LHCN-M2 (cell line): ENCODE data around the gene CEMP1. TPM values are rescaled to one million over a fixed set of nuclear protein-coding genes. Genes with fewer than 3 reads are reported as not detected.

Source experiments
- DNase-seq: peaks from one replicate; pipeline ENCODE4 v3.0.0-alpha.2; 2012; ENCODE audit warnings: low read depth
- total RNA-seq: library from RNA; depleted of rRNA; stranded (reverse); fragments of >200 nt; gene quantifications from 2 replicates; pipeline ENCODE4 v1.2.3, GENCODE V29; 2014

Gene CEMP1
- total RNA-seq, 1 experiment from 2014 or later = not detected

DNA sequence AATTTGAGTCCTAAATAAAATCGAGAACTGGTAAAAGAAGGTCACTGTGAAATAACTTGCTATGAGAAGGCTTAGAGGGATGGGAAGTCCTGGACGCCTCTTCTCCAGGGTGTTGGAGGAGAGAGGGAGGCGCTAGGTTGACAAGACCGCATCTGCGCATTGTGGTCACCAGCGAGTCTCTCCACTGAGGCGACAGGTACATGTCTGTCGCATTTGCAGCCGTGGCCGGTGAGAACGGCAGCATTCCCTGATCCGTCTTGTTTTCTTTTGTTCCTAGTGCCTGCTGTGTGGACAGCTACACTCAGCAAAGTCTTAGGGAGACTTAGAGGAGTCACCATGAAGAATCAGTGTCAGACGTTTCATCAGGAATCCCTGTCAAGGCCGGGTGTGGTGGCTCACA is 25.5 kb downstream of the CEMP1 start:
- DNase-seq = no peak

DNA sequence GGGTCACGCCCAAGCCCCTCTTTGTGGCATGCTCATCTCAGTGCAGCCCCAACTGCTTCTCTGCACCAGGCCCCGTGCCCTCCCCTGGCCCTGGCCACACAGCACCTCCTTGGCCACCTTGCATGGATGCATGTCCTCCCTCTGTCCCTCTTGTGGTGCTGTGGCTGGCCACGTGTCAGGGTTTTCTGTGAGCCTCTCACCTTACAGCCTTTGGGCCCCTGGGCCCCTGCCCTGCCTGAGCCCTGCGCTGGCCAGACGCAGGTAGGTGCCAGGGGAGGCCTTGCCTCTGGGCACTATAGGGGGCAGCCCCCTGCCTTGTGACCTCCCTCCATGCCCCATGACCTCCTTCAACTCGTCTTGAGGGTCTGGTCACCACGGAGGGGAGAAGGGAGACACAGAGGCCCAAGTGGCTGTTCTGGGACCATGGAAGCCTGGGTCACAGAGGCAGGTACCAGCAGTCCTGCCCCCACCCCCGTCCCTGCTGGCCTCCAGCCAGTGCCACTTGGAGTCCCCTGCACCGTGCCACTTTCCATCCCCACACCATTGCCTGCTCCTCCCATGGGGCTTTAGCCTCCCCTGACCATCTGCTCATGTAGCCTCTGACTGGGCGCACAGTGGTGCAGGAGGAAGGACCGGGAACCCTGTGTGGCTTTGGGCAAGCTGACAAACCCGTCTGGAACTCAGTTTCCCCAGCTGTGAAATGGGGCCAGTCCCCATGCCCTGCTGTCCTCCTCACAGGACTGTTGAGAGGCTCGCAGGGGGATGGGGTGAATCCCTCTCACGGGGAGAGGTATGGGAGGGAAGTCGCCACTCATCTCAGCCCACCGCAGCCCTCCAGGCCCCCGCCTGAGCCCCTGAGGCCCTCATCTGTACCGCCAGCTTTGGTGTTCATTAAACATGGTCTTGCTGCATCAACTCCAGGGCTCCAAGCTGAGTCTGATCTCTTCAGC is 29.0 kb downstream of the CEMP1 start:
- DNase-seq = no peak

DNA sequence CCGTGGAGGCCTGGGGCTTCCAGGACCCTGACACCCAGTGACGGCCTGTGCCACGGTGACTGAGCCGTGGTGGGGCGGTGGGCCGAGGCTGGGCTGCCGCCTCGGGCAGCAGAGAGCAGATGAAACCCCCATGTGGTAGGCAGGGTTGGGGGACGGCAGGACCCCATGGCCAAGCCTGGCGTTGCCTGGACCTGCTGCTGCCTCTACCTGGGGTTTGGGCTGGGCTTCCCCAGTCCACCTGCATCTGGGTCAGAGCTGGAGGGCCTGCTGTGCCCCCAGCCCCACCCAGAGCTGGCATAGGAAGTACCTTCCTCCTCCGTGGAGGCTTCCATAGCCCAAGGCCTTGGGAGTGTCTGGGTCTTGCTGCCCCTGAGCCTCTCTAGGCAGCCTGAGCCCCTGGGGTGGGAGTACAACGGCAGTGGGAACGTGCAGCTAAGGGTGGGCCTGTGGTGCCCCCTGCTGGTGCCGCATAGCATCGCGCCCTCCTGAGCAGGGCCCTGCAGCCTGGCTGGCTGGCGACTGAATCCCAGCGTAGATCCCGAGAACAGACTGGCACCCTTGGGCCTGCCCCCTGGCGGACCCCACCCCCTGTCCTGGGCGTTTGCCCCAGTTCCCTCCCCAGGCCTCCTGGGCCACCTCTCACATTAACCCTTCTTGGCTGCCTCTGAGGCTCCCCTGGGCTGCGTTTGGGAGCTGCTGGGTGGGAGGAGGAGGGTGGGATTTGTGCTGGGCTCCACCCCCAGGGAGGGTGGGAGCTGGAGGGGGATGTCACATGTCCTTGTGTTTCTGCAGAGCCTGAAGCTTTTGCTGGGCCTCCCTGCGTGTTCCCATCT is 30.1 kb downstream of the CEMP1 start:
- DNase-seq = peak; percentile 57

DNA sequence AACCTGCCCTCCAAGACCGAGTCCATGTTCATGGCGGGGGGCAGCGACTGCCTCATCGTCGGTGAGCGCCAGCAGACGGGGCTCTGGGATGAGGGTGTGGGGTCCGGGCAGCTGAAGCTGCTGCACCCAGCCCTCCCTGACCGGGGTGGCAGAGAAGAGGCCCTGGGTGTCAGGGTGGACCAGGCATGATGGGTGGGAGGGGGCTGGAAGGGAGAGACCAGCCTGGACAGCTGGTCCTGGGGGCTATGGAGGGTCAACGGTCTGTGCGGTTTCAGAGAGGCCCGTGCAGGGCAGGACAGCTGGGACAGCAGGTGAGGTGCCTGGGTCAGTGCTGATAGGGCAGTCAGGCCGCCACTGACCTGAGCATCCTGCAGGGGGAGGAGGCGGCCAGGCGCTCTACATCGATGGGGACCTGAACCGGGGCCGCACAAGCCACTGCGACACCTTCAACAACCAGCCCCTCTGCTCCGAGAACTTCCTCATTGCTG is 30.7 kb downstream of the CEMP1 start:
- no peak for DNase-seq

DNA sequence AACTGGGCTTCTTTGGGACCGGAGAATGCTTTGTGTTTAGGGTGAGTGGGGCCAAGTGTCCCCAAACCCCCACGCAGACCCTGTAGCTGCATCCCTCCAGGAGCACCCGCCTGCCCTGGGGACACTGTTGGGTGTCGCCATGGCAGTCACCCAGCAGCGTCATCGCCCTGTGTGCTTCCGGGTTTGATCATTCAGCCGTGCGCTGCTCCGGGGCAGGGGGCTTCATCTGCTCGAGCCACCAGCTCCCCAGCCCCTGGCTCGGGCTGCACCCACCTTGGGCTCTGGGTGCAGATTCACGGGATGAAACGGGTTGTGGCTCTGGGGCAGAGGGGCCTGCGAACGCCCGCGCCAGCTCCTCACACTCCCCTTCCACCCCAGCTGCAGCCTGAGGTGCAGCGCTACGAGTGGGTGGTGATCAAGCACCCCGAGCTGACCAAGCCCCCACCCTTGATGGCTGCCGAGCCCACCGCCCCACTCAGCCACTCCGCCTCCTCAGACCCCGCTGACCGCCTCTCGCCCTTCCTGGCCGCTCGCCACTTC is 31.2 kb downstream of the CEMP1 start:
- DNase-seq = no peak

DNA sequence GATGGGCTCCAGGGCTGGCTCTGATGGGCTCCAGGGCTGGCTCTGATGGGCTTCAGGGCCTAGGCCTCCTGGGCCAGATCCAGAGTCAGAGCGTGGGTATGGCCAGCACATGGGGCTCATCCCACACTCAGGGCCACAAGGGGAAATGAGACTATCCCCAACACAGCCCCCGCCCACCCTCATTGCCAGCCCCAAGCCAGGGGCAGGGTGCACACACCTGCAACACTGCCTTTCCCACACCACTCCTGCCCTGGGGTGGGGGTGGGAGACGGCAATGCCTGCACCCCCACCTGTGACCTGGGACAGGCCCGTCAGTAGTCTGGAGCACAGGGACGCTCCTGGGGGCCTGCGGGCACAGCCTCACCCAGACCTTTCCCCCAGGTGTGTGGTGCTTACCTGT is 31.8 kb downstream of the CEMP1 start:
- no peak for DNase-seq

DNA sequence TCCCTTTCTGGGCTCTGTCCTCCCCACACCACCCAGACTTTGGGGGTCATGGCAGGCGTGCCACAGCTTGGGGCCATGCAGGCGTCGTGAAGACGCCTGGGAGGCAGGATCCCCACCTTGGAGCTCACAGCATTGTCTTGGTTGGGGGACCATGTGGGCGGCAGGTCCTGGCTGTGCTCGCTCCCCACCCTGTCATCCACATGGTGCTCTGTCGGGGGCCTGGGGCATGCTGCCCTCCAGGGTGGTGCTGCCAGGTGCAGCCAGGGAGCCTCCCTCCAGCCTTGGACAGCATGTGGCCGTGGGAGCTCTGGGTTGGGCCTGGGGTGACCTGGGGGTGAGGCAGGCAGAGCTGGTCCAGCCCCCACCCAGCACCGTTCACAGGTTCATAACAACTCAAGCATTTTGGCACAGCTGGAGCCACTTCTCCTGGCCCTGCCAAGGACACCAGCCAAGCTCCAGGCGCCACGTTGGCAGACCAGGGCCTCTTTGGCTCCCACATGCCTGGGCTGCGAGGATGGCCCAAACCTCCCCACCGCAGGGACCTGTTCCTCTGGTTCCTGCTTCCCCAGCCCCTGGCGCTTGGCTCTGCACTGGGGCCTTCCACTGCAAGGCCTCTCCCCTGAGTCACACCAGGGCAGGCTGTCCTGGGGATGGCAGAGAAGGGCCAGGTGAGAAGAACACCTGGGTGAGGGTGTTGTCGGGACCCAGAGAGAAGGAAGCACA is 32.5 kb downstream of the CEMP1 start:
- DNase-seq = no peak

DNA sequence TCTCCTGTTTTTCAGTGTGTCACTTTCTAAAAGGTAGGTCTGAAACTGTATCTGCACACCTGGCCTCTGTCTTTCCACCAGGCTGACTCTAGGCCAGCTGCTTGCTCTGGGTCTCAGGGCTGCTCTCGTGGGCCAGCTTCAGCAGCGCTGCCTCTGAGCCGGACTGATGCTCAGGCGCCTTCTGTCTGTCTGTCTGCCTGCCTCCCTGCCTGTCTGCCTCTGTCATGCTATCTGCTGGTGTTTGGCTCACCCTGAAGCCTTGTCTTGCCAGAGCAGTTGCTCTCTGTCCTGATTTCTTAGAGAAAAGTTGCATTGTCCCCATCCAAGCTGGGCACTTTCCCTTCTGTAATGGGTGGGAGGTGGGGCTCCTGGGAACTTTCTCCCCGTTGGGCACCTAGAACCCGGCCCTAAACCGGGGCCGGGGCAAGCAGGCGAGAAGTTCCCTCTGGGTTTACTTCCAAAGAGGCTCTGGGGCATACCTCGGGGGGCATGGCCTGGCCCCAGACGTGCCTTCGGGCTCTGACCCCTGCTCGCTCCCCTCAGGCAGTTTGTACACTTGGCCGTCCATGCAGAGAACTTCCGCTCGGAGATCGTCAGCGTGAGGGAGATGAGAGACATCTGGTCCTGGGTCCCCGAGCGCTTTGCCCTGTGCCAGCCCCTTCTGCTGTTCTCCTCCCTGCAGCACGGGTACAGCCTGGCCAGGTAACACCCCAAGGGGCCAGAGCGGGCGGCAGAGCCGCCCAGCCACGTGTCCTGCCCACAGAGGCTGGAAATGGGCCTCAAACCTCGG is 33.3 kb downstream of the CEMP1 start:
- no peak for DNase-seq

DNA sequence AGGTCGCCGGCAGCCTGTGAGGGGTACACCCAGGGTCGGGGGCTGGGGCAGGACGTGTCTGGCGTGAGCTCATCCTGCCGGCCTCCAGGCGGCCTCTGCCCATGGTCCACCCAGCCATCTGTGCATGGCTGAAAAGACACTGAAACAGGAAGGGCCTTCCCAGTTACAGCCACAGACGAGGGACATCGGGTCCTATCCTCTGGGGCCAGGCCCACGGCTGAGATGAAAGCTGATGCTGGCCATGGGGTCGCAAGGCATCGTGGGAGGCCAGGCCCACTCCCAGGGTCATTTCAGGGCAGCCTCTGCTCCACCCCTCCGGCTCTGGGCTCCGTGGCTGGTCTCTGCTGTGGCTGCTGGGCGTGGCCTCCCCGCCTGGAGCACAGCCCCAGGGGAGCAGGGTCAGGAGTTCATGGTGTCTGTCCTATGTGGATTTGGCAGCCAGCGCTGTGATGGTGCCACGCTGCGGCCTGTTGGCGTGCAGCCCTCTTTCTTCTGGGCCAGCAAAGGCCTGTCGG is 34.0 kb downstream of the CEMP1 start:
- DNase-seq = peak; percentile 64

DNA sequence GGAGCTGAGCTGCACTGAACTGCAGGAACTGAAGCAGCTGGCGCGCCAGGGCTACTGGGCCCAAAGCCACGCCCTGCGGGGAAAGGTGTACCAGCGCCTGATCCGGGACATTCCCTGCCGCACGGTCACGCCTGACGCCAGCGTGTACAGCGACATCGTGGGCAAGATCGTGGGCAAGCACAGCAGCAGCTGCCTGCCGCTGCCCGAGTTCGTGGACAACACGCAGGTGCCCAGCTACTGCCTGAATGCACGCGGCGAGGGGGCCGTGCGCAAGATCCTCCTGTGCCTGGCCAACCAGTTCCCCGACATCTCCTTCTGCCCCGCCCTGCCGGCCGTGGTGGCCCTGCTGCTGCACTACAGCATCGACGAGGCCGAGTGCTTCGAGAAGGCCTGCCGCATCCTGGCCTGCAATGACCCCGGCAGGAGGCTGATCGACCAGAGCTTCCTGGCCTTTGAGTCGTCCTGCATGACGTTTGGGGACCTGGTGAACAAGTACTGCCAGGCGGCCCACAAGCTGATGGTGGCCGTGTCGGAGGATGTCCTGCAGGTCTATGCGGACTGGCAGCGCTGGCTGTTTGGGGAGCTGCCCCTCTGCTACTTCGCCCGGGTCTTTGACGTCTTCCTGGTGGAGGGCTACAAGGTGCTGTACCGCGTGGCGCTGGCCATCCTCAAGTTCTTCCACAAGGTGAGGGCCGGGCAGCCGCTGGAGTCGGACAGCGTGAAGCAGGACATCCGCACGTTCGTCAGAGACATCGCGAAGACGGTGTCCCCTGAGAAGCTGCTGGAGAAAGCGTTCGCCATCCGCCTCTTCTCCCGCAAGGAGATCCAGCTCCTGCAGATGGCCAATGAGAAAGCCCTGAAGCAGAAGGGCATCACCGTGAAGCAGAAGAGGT is 34.7 kb downstream of the CEMP1 start:
- DNase-seq = no peak

DNA sequence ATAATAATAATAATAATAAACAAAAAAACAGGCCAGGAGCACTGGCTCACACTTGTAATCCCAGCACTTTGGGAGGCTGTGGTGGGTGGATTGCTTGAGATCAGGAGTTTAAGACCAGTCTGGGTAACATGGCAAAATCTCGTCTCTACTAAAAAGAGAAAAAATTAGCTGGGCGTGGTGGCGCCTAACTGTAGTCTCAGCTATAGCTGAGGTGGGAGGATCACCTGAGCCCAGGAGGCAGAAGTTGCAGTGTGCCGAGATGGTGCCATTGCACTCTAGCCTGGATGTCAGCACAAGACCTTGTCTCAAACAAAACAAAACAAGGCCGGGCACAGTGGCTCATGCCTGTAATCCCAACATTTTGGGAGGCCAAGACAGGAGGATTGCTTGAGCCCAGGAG is 36.2 kb downstream of the CEMP1 start:
- DNase-seq = no peak

DNA sequence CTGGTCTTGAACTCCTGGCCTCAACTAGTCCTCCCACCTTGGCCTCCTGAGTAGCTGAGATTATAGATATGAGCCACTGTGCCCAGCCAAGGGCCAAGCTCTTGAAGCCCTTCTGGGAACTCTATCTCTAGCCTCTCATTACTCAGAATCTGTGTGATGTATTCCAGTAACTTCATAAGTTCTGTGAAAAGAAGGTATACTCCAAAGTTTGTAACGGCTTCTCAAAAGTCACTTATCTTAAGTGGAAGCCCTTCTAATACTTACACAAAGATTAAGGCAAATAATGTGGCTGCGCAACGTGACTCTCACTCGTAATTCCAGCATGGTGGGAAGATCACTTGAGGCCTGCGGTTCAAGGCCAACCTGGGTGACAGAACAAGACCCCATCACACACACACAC is 36.6 kb downstream of the CEMP1 start:
- no peak for DNase-seq

DNA sequence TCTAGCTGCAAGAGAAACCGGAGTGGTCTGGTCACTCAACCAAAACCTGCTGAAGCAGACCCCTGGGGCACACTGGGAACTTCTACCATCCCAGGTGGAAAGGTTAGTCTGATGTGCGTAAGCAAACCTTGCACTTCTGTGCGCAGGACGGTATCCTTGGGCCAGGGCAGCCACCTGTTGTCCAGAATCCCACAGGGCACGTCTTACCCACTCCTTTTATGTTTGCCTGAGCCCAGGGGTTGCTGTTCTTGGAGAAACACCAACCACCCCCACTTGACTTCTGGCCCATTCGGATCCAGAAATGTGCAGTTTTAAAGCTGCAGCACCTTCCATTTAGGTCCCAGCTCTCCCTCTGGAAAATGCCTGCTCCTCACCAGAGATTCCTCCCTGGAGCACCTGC is 37.6 kb downstream of the CEMP1 start:
- no peak for DNase-seq

DNA sequence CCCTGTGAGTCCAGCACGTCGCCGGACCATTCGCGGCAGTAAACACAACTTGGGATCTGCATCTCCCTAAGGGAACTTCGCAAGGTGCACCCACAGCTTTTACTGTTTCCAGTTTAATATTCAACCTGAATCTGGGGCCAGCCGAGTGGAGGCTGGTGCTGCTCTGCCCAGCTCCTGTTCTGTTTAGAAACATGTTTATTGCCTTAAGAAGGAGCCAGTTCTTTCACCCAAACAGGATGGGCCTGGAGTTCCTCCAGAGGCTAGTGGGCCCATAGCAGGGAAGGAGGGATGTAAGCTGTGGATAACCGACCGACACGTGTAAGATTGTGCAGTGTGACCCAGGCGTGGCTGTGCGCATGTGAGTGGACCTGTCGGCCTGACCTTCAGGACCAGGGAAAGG is 38.9 kb downstream of the CEMP1 start:
- DNase-seq = no peak

DNA sequence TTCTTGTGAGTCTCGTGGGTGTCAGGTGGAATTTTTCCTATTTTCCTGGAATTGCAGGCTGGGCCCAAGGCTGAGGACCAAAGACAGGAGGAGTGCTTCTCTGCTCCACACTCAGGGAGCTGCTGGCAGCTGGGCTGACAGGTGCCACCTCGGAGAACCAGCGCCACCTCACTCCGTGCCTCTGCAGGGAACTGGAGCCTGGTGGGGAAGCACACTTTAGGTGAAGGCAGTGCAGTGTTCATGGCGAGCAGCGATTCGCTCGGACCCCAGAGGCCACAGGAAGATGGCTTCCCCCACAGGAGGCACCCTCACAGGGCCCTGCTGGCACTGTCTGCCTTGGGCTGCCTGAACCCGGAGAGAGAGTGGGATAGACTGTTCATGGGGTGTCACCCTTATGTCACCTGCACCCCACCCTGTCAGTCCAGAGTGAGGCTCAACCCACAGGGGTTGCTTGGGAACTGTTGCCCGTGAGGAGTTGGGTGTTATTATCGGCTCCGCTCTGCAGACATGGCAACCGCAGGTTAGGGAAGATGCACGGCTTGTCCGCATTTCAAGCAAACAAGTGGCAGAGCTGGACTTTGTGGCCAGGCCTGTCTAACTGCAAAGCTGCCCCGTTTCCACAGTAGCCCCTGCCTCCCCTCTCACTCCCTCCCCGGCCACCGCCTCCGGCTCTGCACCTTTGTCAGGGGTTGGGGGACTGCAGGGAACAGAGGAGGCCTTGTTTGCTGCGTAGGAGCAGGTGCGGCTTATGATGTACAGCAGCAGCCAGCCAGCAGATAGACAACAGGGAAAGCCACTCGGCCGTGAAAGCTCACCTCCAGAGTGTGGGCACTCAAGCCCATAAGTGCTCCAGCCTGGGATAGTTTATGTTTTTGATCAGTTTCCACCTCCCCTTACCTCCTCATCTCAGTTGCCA is 40.8 kb downstream of the CEMP1 start:
- DNase-seq = no peak

DNA sequence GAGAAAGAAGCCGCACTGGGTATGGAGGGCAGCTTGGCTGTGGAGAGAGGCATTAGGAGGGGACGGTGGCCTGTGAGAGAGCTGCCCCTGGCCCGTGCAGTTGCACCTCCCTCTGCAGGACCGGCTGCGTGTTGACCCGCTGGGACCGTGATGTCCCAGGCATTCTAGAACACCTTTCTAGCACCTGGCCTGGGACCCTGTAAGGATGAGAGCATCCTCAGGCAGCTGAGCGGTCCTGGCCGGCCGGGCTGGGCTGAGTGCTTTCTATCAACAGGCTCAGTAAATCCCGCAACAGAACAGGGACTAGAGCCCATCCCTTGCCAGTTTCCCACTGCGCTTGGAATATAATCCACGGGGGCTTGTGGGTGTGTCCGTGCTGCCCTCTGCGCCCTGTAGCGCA is 41.6 kb downstream of the CEMP1 start:
- no peak for DNase-seq

DNA sequence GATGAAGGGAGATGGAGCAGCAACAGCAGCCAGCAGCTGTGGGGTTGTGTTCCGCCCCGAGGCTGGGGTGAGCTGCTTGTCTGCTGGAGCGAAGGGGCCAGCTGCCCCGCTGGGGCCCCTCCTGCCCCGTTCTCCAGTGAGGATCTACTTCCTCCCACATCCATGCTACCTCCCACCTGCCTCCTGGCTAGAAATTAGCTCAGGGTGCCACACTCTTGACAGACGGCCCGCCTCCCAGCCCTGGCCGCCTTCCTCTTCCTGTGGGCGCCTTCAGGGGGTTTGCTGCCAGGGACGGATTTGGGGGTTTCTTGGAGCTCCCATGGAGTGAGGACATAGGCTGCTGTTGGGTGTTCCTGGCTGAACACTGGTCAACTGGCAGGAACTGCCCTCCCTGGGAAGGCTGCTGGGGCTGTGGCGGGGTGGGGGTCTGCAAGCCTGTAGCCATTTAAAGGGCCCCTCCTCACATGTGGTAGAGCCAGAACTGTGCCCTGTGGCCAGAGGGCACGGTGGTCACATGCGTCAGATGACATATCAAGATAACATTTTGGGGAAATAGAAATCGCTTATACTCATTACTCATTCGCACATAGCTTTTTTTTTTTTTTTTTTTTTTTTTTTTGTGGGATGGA is 43.2 kb downstream of the CEMP1 start:
- DNase-seq = no peak

DNA sequence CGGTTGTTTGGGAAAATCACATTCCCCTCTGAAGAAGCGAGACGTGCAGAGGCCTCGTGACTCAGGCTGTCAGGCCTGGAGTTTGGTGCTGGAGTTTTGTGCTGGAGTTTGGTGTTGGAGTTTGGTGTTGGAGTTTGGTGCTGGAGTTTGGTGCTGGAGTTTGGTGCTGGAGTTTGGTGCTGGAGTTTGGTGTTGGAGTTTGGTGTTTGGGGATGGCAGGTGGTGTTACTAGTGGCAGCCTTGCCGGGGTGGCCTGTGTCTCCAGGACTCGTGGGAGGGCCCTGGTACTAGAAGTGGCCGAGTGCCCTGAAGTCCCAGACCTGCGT is 43.7 kb downstream of the CEMP1 start:
- DNase-seq = no peak
